ENCODE data around the gene OVCH1.

The OVCH1 gene, protein sequence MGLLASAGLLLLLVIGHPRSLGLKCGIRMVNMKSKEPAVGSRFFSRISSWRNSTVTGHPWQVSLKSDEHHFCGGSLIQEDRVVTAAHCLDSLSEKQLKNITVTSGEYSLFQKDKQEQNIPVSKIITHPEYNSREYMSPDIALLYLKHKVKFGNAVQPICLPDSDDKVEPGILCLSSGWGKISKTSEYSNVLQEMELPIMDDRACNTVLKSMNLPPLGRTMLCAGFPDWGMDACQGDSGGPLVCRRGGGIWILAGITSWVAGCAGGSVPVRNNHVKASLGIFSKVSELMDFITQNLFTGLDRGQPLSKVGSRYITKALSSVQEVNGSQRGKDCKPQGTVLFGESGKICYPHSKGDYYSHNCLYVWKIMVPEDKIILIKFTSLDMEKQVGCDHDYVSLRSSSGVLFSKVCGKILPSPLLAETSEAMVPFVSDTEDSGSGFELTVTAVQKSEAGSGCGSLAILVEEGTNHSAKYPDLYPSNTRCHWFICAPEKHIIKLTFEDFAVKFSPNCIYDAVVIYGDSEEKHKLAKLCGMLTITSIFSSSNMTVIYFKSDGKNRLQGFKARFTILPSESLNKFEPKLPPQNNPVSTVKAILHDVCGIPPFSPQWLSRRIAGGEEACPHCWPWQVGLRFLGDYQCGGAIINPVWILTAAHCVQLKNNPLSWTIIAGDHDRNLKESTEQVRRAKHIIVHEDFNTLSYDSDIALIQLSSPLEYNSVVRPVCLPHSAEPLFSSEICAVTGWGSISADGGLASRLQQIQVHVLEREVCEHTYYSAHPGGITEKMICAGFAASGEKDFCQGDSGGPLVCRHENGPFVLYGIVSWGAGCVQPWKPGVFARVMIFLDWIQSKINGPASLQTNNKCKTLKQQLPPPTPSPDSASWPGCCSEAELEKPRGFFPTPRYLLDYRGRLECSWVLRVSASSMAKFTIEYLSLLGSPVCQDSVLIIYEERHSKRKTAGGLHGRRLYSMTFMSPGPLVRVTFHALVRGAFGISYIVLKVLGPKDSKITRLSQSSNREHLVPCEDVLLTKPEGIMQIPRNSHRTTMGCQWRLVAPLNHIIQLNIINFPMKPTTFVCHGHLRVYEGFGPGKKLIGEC

DNA sequence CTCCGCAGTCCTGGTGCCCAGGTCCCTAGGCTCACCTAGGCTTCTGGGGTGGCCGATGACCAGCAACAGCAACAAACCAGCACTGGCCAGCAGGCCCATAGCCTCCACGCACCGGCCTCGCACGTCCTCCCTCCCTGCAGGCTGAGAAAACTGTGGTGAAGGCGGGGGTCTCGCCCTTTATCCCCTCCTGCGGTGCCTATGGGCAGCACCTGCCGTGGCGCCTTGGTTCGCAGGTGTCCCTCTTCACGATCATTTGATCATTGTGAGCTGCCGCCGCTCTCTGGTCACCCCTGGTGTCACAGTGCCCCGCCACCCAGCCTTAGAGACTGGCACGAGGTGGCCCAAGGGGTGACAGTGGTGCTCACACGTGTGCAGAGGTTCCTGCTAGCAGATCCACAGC lies at the start of gene OVCH1:
Gene OVCH1, minus strand, starts transcription at position 99 of the 400 bp plus-strand sequence. Its CDS starts 0 bp downstream, at position 99.
- no peaks in the 10 kb centered on the region for H3K27me3 ChIP-seq (ENCODE audit: insufficient read depth, low read length)
- H3K36me3 ChIP-seq (ENCODE audit: insufficient read depth, low read length), result no peaks in the 10 kb centered on the region
- no peaks in the 10 kb centered on the region for H3K4me1 ChIP-seq (ENCODE audit: insufficient read depth, low read length)
- H3K4me3 ChIP-seq (ENCODE audit: low read length), result no peak within 1 kb of the TSS
- no peak within 1 kb of the TSS for H2AFZ ChIP-seq (ENCODE audit: low read depth, low read length)
- no peaks in the 10 kb centered on the region for H3K9me3 ChIP-seq (ENCODE audit: low read length)

DNA sequence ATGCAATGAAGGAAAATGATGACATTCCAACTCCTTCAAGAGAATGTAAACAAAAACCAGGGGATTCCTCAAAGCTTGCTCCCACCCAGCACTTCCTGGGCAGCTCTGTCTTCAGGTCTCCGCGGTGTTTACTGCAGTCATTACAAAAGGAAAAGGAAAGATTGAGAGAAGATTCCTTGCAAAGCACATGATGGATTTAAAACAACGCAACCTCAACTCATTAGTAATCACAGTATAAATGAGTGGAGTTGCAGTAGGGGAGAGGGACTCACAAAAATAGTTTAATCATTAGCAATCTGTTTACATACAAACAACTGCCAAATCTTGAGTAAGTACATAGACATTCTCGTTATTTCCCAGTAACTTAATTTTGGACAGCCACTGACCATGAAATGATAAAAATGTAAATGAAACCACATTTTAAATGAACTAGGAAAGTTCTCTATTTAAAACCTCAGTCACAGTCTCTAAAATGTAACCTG lies 49.7 kb upstream of the OVCH1 start:
- no peaks in the 10 kb centered on the region for H3K27me3 ChIP-seq (ENCODE audit: insufficient read depth, low read length)

DNA sequence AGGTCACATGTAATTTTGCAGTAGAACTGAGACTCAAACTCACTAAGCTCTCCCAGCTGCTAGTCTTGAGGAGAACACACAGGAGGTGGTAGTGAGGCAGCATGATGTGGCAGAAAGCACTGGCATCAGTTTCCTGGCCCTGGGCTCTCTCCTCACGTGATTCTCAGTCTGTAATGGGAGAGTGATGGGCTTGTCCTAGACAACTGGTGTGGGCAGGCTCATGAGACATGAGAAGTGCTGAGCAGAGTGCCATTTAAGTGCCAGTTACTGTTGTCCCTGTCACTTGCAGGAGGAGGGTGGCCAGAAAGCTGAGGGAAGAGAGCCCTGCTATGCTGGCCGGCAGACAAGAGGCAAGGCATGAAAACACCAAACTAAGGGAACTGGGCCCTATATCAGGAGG lies 48.5 kb upstream of the OVCH1 start:
- Histone ChIP-seq H3K27me3 (ENCODE audit: insufficient read depth, low read length) (no peaks in the 10 kb centered on the region), H2AFZ (ENCODE audit: low read depth, low read length) (no peak overlapping the region), H3K4me3 (ENCODE audit: low read length) (no peak overlapping the region), H3K9me3 (ENCODE audit: low read length) (no peaks in the 10 kb centered on the region), H3K4me1 (ENCODE audit: insufficient read depth, low read length) (no peaks in the 10 kb centered on the region), H3K36me3 (ENCODE audit: insufficient read depth, low read length) (no peaks in the 10 kb centered on the region)

More for the DNA sequence above, 49.7 kb upstream of the OVCH1 start:
- H3K9me3 ChIP-seq (ENCODE audit: low read length), result no peaks in the 10 kb centered on the region
- no peaks in the 10 kb centered on the region for H3K4me1 ChIP-seq (ENCODE audit: insufficient read depth, low read length)
- no peak overlapping the region for H3K4me3 ChIP-seq (ENCODE audit: low read length)
- H3K36me3 ChIP-seq (ENCODE audit: insufficient read depth, low read length), result no peaks in the 10 kb centered on the region
- H2AFZ ChIP-seq (ENCODE audit: low read depth, low read length), result no peak overlapping the region

DNA sequence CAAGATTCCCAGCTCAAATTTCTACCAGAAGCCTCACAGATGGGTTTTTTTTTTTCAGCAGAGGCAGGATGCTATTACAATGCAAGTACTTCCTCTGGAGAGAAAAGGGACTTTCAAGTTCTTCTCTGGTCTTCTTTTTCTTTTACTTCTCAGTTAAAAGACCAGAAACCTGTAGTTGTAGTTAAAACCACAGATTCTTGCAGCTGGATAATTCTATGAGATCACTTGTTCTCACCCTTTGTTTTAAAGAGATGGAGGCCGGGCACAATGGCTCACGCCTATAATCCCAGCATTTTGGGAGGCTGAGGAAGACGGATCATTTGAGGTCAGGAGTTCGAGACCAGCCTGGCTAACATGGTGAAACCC lies 47.6 kb upstream of the OVCH1 start:
- Histone ChIP-seq H3K9me3 (ENCODE audit: low read length) (no peaks in the 10 kb centered on the region), H3K27me3 (ENCODE audit: insufficient read depth, low read length) (no peaks in the 10 kb centered on the region), H3K4me1 (ENCODE audit: insufficient read depth, low read length) (no peaks in the 10 kb centered on the region)

DNA sequence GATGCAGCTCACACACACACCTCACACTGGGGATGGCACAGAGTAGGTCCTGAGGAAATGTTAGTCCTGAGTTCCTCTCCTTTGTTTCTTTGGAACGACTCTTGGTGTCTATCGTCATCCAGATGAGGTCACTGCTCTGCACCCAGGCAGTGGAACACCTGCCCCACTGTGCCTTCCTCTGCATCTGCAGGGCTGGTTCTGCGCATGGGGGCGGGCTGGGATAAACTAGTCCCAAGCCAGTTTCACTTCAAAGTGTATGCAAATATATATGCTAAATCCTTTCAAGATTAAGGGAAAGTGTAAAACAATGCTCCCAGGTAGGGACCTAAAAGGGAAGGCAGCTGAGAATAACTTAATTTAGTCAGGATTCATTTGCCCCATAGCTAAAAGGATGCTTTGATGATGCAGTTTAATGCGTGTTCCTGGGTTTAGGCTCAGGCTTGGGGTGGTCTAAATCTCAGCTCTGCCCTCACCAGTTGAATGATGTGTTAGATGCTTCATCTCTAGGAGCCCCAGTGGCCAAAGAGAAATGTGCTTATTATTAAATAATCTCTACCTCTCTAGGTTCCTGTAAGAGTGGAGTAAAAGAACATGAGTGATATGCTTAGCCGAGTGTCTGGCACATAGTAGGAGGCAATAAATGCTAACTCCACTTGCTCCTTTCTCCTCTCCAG lies 47.1 kb upstream of the OVCH1 start:
- Histone ChIP-seq H2AFZ (ENCODE audit: low read depth, low read length) (no peak overlapping the region), H3K4me1 (ENCODE audit: insufficient read depth, low read length) (no peaks in the 10 kb centered on the region), H3K9me3 (ENCODE audit: low read length) (no peaks in the 10 kb centered on the region), H3K36me3 (ENCODE audit: insufficient read depth, low read length) (no peaks in the 10 kb centered on the region), H3K27me3 (ENCODE audit: insufficient read depth, low read length) (no peaks in the 10 kb centered on the region), H3K4me3 (ENCODE audit: low read length) (no peak overlapping the region)

More for the DNA sequence above, 47.6 kb upstream of the OVCH1 start:
- Histone ChIP-seq H2AFZ (ENCODE audit: low read depth, low read length) (no peak overlapping the region), H3K36me3 (ENCODE audit: insufficient read depth, low read length) (no peaks in the 10 kb centered on the region), H3K4me3 (ENCODE audit: low read length) (no peak overlapping the region)

DNA sequence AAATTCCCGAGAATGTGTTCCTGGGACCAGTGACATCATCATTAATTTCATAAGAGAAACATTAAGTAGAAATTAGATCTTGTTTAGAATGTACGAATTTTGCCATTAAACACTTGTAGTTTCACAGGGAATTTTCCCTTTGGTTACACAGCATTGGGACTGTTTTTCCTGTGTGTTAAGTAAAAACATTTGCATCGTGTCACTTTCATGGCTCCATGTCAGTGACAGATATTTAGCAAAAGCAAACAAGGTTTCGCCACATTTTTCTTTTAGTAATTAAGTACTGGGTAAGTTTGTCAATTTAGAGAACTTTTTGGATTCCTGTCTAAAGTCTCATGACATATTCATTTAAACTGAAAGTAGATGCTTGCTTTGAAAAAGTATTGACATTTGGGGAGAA lies 45.5 kb upstream of the OVCH1 start:
- H3K36me3 ChIP-seq (ENCODE audit: insufficient read depth, low read length), result no peaks in the 10 kb centered on the region
- H3K9me3 ChIP-seq (ENCODE audit: low read length), result no peaks in the 10 kb centered on the region
- no peaks in the 10 kb centered on the region for H3K27me3 ChIP-seq (ENCODE audit: insufficient read depth, low read length)
- H3K4me3 ChIP-seq (ENCODE audit: low read length), result no peak overlapping the region
- no peaks in the 10 kb centered on the region for H3K4me1 ChIP-seq (ENCODE audit: insufficient read depth, low read length)
- no peak overlapping the region for H2AFZ ChIP-seq (ENCODE audit: low read depth, low read length)

DNA sequence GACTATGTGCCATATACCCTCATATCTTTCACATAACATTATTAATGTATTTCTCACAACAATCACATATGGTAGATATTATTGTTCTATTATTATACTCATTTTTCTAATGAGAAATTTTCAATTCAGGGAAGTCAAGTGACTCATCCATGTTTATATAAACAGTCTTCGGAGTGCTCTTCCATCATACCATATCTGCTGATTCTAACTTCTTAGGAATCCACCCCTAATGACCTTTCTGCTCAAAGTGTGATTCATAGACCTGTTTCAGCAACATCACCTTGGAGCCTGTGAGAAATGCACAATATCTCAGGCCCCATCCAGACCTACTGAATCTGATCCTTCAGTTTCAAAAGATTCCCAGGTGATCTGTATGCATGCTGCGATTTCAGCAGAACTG lies 39.8 kb upstream of the OVCH1 start:
- no peaks in the 10 kb centered on the region for H3K27me3 ChIP-seq (ENCODE audit: insufficient read depth, low read length)
- H3K4me1 ChIP-seq (ENCODE audit: insufficient read depth, low read length), result peaks cover 11% of the 10 kb centered on the region
- no peak overlapping the region for H2AFZ ChIP-seq (ENCODE audit: low read depth, low read length)
- no peaks in the 10 kb centered on the region for H3K9me3 ChIP-seq (ENCODE audit: low read length)
- no peak overlapping the region for H3K4me3 ChIP-seq (ENCODE audit: low read length)
- no peaks in the 10 kb centered on the region for H3K36me3 ChIP-seq (ENCODE audit: insufficient read depth, low read length)

DNA sequence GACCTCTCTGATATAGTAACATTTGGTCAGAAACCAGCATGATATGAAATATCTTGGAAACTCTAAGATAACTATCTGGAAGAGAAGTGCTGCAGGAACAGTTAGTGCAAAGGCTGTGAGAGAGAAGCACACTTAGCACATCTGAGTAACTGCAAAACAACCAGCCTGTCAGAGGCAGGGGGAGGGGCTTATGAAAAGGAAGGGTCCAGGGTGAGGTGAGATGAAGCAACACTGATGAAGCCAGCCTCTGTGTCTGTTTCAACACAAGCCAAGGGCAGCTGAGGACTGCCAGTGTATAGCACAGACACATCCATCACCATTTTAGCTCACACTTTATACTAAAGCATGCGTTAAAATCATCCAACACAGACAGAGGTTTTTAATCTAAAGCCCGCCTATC lies 37.4 kb upstream of the OVCH1 start:
- H3K27me3 ChIP-seq (ENCODE audit: insufficient read depth, low read length), result no peaks in the 10 kb centered on the region
- H3K4me1 ChIP-seq (ENCODE audit: insufficient read depth, low read length), result peaks cover 14% of the 10 kb centered on the region
- no peaks in the 10 kb centered on the region for H3K36me3 ChIP-seq (ENCODE audit: insufficient read depth, low read length)
- H3K4me3 ChIP-seq (ENCODE audit: low read length), result no peak overlapping the region
- H3K9me3 ChIP-seq (ENCODE audit: low read length), result no peaks in the 10 kb centered on the region
- no peak overlapping the region for H2AFZ ChIP-seq (ENCODE audit: low read depth, low read length)

DNA sequence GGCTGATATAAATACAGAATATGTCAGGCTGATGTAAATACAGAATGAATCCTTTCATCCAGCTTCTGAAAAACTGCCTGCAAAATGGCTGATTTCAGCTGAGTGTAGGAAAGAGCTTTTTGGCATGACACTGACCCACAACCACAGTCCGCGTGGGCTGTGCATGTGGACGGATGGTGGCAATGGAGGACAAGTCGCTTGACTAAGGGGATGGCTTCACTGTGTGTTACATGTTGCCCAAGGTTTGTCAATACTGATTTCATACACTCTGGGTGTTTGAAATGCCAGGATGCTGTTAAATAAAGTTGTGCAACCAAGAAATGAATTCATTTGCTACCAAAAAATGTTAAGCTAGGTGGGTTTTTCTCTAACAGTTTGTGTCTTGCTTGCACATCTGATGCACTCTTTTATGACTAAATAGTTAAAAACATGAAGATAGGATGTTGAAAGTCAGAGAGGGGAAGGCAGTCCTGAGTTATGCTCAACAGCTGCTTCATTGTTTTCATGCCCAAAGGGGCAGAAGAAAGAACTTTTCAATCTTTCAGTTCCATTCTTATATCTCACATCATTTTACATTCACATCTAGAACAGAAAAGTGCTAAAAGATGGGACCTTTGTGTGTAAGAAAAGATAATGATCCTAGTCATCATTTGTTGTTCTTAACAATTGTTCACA lies 36.5 kb upstream of the OVCH1 start:
- Histone ChIP-seq H3K4me1 (ENCODE audit: insufficient read depth, low read length) (peaks cover 14% of the 10 kb centered on the region), H3K27me3 (ENCODE audit: insufficient read depth, low read length) (no peaks in the 10 kb centered on the region), H3K4me3 (ENCODE audit: low read length) (no peak overlapping the region), H3K36me3 (ENCODE audit: insufficient read depth, low read length) (no peaks in the 10 kb centered on the region), H3K9me3 (ENCODE audit: low read length) (no peaks in the 10 kb centered on the region), H2AFZ (ENCODE audit: low read depth, low read length) (no peak overlapping the region)

DNA sequence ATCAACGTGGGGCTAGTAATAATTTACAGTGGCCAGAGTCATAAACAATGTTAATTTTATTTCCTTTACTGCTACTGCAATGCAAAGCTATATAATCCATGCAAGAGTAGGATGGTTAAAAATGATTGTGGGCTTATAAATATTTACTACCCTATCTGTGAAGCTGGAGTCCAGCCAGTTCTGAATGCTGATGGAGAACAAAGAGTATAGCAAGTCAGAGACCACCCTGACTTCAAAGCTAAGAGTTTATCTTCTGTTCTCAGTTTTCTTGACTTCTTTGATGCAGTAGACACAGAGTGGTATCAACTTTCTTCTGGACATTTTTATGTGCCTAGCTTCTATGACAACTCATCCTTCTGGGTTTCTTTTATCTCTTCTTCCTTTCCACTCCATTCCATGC lies 34.0 kb upstream of the OVCH1 start:
- H3K36me3 ChIP-seq (ENCODE audit: insufficient read depth, low read length), result no peaks in the 10 kb centered on the region
- H3K4me1 ChIP-seq (ENCODE audit: insufficient read depth, low read length), result peaks cover 14% of the 10 kb centered on the region

DNA sequence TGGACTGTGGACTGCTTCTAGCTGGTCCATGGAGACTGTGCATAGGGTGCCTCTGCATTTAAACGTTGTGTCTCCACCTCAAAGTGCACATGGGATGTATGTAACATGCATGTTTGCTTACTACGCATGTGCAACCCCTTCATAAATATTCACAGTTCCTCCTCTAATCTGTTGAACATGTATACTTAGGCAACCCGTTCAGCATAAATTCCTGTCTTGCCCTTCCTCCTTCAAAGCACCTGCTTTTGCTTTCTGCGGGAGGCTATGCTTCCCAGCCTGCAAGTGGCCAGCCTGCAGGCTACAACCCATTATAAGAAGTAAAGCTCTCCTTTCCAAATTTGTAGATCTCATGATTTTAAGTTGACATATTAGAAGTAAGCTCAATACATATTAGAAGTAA lies 33.0 kb upstream of the OVCH1 start:
- H2AFZ ChIP-seq (ENCODE audit: low read depth, low read length), result no peak overlapping the region
- peaks cover 14% of the 10 kb centered on the region for H3K4me1 ChIP-seq (ENCODE audit: insufficient read depth, low read length)

More for the DNA sequence above, 34.0 kb upstream of the OVCH1 start:
- H3K27me3 ChIP-seq (ENCODE audit: insufficient read depth, low read length), result no peaks in the 10 kb centered on the region
- no peaks in the 10 kb centered on the region for H3K9me3 ChIP-seq (ENCODE audit: low read length)
- no peak overlapping the region for H2AFZ ChIP-seq (ENCODE audit: low read depth, low read length)
- H3K4me3 ChIP-seq (ENCODE audit: low read length), result no peak overlapping the region

DNA sequence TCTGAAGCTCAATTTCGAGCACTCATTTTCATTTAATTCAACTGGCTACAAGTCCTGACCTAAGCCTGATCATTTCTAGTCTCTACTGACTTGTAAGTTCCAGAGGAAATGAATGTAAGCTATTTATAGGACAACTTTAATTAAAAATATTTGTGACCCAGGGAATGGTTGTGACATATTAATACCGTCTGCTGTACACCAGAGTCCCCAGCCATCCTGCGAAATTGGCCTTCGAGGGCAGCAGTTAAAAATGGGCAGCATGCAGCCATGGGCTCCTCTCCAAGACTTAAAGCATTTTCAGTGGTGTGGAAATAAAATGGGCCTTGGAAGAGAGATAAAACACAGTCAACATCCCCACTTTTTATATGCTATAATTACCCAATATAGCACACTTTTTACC lies 30.7 kb upstream of the OVCH1 start:
- no peak overlapping the region for H2AFZ ChIP-seq (ENCODE audit: low read depth, low read length)
- no peaks in the 10 kb centered on the region for H3K36me3 ChIP-seq (ENCODE audit: insufficient read depth, low read length)
- no peaks in the 10 kb centered on the region for H3K27me3 ChIP-seq (ENCODE audit: insufficient read depth, low read length)
- no peak overlapping the region for H3K4me3 ChIP-seq (ENCODE audit: low read length)
- H3K9me3 ChIP-seq (ENCODE audit: low read length), result no peaks in the 10 kb centered on the region
- H3K4me1 ChIP-seq (ENCODE audit: insufficient read depth, low read length), result peaks cover 3% of the 10 kb centered on the region

More for the DNA sequence above, 33.0 kb upstream of the OVCH1 start:
- Histone ChIP-seq H3K27me3 (ENCODE audit: insufficient read depth, low read length) (no peaks in the 10 kb centered on the region), H3K36me3 (ENCODE audit: insufficient read depth, low read length) (no peaks in the 10 kb centered on the region), H3K4me3 (ENCODE audit: low read length) (no peak overlapping the region), H3K9me3 (ENCODE audit: low read length) (no peaks in the 10 kb centered on the region)

All from neuron (in vitro differentiated cells).